Esophagus muscularis mucosa (tissue), 3 donors: ENCODE measurements around the gene KLC4.

Experiments used
- CTCF ChIP-seq, 3 experiments: fragments of 200-600 bp in 2 of 3; fragments of 450-650 bp in 1 of 3; sonication (generic) in 2 of 3; IDR thresholded peaks; one replicate each; pipeline ENCODE4 v1.5.1; 2017 to 2019; ENCODE audit warnings: antibody characterized with exemption in 3 of 3, mild to moderate bottlenecking in 2 of 3, moderate library complexity in 1 of 3
- POLR2AphosphoS5 ChIP-seq, 2 donors: sonication (generic); formaldehyde crosslinking; IDR thresholded peaks; one replicate each; pipeline ENCODE4 v1.6.1; 2017; ENCODE audit warnings: antibody characterized with exemption in 2 of 2

GRCh38 chr6:43038727-43039126, 20.7 kb upstream of the KLC4 start:
- TF ChIP-seq CTCF (IDR thresholded peaks at IDR 0.05) (no peak), POLR2AphosphoS5 (IDR thresholded peaks at IDR 0.05) (no peak)
